ENCODE results near the gene MSMP. TPM values are rescaled to one million over a fixed set of nuclear protein-coding genes. Genes with fewer than 3 reads are reported as not detected.
A peak's percentile ranks its signal among the peaks of the same experiment; 100 is the strongest.

MSMP gene
- total RNA-seq, 4 donors from 2014 or later = not detected

GRCh38 chr9:35736201-35736633 lies 17.9 kb downstream of the MSMP start:
- Histone ChIP-seq H3K9me3 (no peaks in the 10 kb centered on the region), H3K27ac (peak overlapping the region in 2 of 4 donors; percentile 33 to 56), H3K36me3 (peaks cover 0 to 72% of the 10 kb centered on the region in 2 donors), H3K27me3 (no peaks in the 10 kb centered on the region), H3K4me3 (no peak overlapping the region), H3K4me1 (peaks cover 12 to 15% of the 10 kb centered on the region in 2 donors)
- in situ Hi-C loops (cut with MboI; ENCODE audit: low sequenced_read_pairs in 4 of 4) (loop anchor here in 1 of 4 donors (25.0 kb wide), 1 partner anchor 249 kb away; the partner anchor contains the start of gene RUSC2), intact Hi-C loops (cut with DNase I; ENCODE audit: low total_unique reads) (loop anchor here (10.0 kb wide), 1 partner anchor 251 kb away; no protein-coding TSS in a partner anchor)
- ATAC-seq (peak in 1 of 2 donors; percentile 28), DNase-seq (peak; percentile 43 to 71)
- TF ChIP-seq CTCF (IDR thresholded peaks at IDR 0.05 in 4 of 5, conservative IDR thresholded peaks at IDR 0.05 in 1 of 5) (peak; percentile 52 to 78 (median 70)), POLR2A (IDR thresholded peaks at IDR 0.05) (no peak)

- in situ Hi-C loops (cut with MboI; ENCODE audit: low sequenced_read_pairs in 4 of 4) = loop anchor here in 1 of 4 donors (25.0 kb wide), 1 partner anchor 247 kb away; the partner anchor contains the start of gene RUSC2
- Histone ChIP-seq H3K4me3 (no peak overlapping the region), H3K27me3 (no peaks in the 10 kb centered on the region), H3K36me3 (peaks cover 0 to 53% of the 10 kb centered on the region in 2 donors), H3K27ac (peak overlapping the region; percentile 20 to 98 (median 88)), H3K4me1 (peaks cover 33 to 37% of the 10 kb centered on the region in 2 donors), H3K9me3 (no peaks in the 10 kb centered on the region)
- DNase-seq = no peak
- TF ChIP-seq POLR2A (IDR thresholded peaks at IDR 0.05) (no peak), CTCF (IDR thresholded peaks at IDR 0.05 in 4 of 5, conservative IDR thresholded peaks at IDR 0.05 in 1 of 5) (no peak)
- ATAC-seq = no peak
- intact Hi-C loops (cut with DNase I; ENCODE audit: low total_unique reads) = loop anchor here (5.0 to 10.0 kb wide), 2 partner anchors 249 to 458 kb away; partner anchors contain the start of gene CLTA
Measured at GRCh38 chr9:35734096-35734495, 20.0 kb downstream of the MSMP start.

GRCh38 chr9:35732800-35733541 lies 21.1 kb downstream of the MSMP start:
- Histone ChIP-seq H3K27ac (peak overlapping the region; percentile 88 to 98 (median 92)), H3K9me3 (no peaks in the 10 kb centered on the region), H3K4me3 (peak overlapping the region; percentile 68 to 94 (median 87)), H3K4me1 (peaks cover 44 to 48% of the 10 kb centered on the region in 2 donors), H3K36me3 (peaks cover 0 to 42% of the 10 kb centered on the region in 2 donors), H3K27me3 (no peaks in the 10 kb centered on the region)
- no peak for DNase-seq
- peak; percentile 1 to 6 for ATAC-seq
- intact Hi-C loops (cut with DNase I; ENCODE audit: low total_unique reads) = loop anchor here (1.0 to 10.0 kb wide), 8 partner anchors 16 to 459 kb away; partner anchors contain the start of genes CCDC107, CLTA, GBA2 and HINT2
- peak in 1 of 5 experiments; percentile 9 for TF ChIP-seq CTCF (IDR thresholded peaks at IDR 0.05 in 4 of 5, conservative IDR thresholded peaks at IDR 0.05 in 1 of 5)
- no peak for TF ChIP-seq POLR2A (IDR thresholded peaks at IDR 0.05)
- in situ Hi-C loops (cut with MboI; ENCODE audit: low sequenced_read_pairs in 4 of 4) = loop anchor here in 1 of 4 donors (25.0 kb wide), 1 partner anchor 246 kb away; the partner anchor contains the start of gene RUSC2

- H3K27ac ChIP-seq = peak within 1 kb of the TSS; percentile 88 to 98 (median 92)
- H3K4me3 ChIP-seq = peak within 1 kb of the TSS; percentile 68 to 94 (median 87)
- H3K4me1 ChIP-seq = peaks cover 51 to 55% of the 10 kb centered on the region in 2 donors
- in situ Hi-C loops (cut with MboI; ENCODE audit: low sequenced_read_pairs in 4 of 4) = loop anchor here in 1 of 4 donors (25.0 kb wide), 1 partner anchor 245 kb away; the partner anchor contains the start of gene RUSC2
- DNase-seq (peak; percentile 97), ATAC-seq (peak; percentile 81 to 85)
- H3K27me3 ChIP-seq = no peaks in the 10 kb centered on the region
- TF ChIP-seq POLR2A (IDR thresholded peaks at IDR 0.05) = peak; percentile 75 to 92
- TF ChIP-seq CTCF (IDR thresholded peaks at IDR 0.05 in 4 of 5, conservative IDR thresholded peaks at IDR 0.05 in 1 of 5) = no peak
- peaks cover 0 to 35% of the 10 kb centered on the region in 2 donors for H3K36me3 ChIP-seq
- H3K9me3 ChIP-seq = no peaks in the 10 kb centered on the region
- intact Hi-C loops (cut with DNase I; ENCODE audit: low total_unique reads) = loop anchor here (1.0 to 10.0 kb wide), 8 partner anchors 17 to 460 kb away; partner anchors contain the start of genes CCDC107, CLTA, GBA2 and HINT2
Measured at GRCh38 chr9:35732185-35732799, 21.8 kb downstream of the MSMP start, which contains the start of the genes CREB3 and TLN1. Gene CREB3, plus strand, starts transcription at chr9:35732666. Its CDS starts 107 bp downstream, at chr9:35732773. Gene TLN1, minus strand, starts transcription at chr9:35732195. Its CDS starts 6,501 bp downstream, at chr9:35725694.

Data from gastrocnemius medialis (tissue), 4 donors.